IMR-90 (cell line): ENCODE data around the gene CDK5R1.

ENCODE experiments used
- POLR2A ChIP-seq: IDR thresholded peaks from 2 replicates; pipeline ENCODE4 v1.6.1; 2012; ENCODE audit warnings: mild to moderate bottlenecking, low read depth, low read length
- RAD21 ChIP-seq: IDR thresholded peaks from 2 replicates; pipeline ENCODE4 v1.6.1; 2012; ENCODE audit warnings: low read length, improper control_type of control experiment
- TF ChIP-seq, protein P1 (sequence below): conservative IDR thresholded peaks from 2 replicates; pipeline ENCODE4 v1.5.1; 2012; ENCODE audit warnings: mild to moderate bottlenecking, low read depth, low read length, improper control_type of control experiment
- TF ChIP-seq, protein P2 (sequence below): fragments of 150-350 bp; IDR thresholded peaks from 2 replicates; pipeline ENCODE4 v1.6.1; 2017; ENCODE audit warnings: mild to moderate bottlenecking, antibody characterized with exemption, low read length, low read depth

DNA sequence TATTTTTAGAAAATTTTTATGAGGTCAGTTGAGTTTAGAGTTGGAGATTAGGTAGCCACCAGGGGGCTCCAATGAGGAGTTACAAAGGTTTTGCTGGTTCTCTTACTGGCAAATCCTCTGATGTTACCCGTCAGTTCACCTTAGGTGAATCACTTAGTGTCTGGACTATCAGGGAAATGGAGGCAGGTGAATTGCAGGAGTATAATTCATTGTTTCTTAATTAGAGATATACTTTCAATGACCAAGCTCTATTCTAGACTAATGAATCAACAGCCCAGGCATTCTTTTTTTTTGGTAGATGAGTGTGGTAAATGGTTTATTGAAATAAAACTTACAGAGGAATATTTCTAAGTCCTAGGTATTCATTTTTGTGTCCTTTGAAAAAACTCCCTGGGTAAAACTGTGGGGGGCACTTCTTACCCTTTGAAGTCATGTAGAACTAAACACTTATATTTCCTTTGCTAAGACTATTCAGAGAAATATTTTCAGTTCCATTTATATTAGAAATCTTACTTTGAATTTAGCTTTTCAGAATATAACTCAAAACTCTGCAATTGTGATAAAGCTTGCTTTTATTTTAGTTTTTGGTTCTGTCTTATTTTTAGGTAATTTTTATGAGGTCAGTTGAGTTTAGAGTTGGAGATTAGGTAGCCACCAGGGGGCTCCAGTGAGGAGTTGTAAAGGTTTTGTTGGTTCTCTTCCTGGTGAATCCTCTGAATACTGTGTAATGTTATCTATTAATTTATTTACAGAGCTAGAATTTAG is 24.8 kb upstream of the CDK5R1 start:
- TF ChIP-seq POLR2A (no peak), RAD21 (no peak)
- TF ChIP-seq, protein P1, sequence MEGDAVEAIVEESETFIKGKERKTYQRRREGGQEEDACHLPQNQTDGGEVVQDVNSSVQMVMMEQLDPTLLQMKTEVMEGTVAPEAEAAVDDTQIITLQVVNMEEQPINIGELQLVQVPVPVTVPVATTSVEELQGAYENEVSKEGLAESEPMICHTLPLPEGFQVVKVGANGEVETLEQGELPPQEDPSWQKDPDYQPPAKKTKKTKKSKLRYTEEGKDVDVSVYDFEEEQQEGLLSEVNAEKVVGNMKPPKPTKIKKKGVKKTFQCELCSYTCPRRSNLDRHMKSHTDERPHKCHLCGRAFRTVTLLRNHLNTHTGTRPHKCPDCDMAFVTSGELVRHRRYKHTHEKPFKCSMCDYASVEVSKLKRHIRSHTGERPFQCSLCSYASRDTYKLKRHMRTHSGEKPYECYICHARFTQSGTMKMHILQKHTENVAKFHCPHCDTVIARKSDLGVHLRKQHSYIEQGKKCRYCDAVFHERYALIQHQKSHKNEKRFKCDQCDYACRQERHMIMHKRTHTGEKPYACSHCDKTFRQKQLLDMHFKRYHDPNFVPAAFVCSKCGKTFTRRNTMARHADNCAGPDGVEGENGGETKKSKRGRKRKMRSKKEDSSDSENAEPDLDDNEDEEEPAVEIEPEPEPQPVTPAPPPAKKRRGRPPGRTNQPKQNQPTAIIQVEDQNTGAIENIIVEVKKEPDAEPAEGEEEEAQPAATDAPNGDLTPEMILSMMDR = peak; percentile 56
- TF ChIP-seq, protein P2, sequence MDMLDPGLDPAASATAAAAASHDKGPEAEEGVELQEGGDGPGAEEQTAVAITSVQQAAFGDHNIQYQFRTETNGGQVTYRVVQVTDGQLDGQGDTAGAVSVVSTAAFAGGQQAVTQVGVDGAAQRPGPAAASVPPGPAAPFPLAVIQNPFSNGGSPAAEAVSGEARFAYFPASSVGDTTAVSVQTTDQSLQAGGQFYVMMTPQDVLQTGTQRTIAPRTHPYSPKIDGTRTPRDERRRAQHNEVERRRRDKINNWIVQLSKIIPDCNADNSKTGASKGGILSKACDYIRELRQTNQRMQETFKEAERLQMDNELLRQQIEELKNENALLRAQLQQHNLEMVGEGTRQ = no peak
